Body of pancreas (tissue), 4 donors: Measurements from ENCODE around the gene DNASE1. TPM values are rescaled to one million over a fixed set of nuclear protein-coding genes. Genes with fewer than 3 reads are reported as not detected.

Experiments used
- ATAC-seq: fragments of 150-250 bp; one replicate; pipeline ENCODE4 v1.9.1; 2016
- DNase-seq, 4 donors: peaks; one replicate each; pipeline ENCODE4 v3.0.0-alpha.2; 2019
- H3K27ac ChIP-seq, 4 donors: fragments of 200-600 bp; sonication (generic); 1 replicate in 3 of 4; 2 replicates in 1 of 4; pipeline versions ENCODE4 v1.5.1 to v1.6.1; 2016 to 2019; ENCODE audit warnings: mild to moderate bottlenecking in 1 of 4, mixed read lengths in 1 of 4, moderate library complexity in 1 of 4
- H3K27me3 ChIP-seq, 2 donors: fragments of 200-600 bp; sonication (generic); one replicate each; pipeline ENCODE4 v1.6.0; 2016; ENCODE audit warnings: mild to moderate bottlenecking in 1 of 2
- H3K36me3 ChIP-seq, 2 donors: fragments of 200-600 bp; sonication (generic); replicated peaks in 1 of 2; 2 replicates each; pipeline ENCODE4 v1.5.1; 2016; ENCODE audit warnings: low read depth in 2 of 2; ENCODE audit not compliant: insufficient read depth in 1 of 2
- H3K4me1 ChIP-seq: fragments of 200-600 bp; sonication (generic); one replicate; pipeline ENCODE4 v1.6.0; 2016
- H3K4me3 ChIP-seq, 2 donors: fragments of 200-600 bp; sonication (generic); 1 replicate in 1 of 2; 2 replicates in 1 of 2; pipeline ENCODE4 v1.5.1; 2016 to 2019
- H3K9me3 ChIP-seq, 3 donors: fragments of 200-600 bp; sonication (generic); 1 replicate in 2 of 3; 2 replicates in 1 of 3; pipeline ENCODE4 v1.5.1; 2016
- POLR2A ChIP-seq, 3 donors: fragments of 450-650 bp; IDR thresholded peaks; one replicate each; pipeline ENCODE4 v1.6.1; 2016; ENCODE audit warnings: antibody characterized with exemption in 3 of 3, mild to moderate bottlenecking in 2 of 3
- WGBS, 2 donors: methylation state at CpG; one replicate each; pipeline ENCODE4 v1.1.5; 2017; 5-methylcytosine and 5-hydroxymethylcytosine counted together
- intact Hi-C: fragments of 100-400 bp; cut with DNase I; formaldehyde crosslinking; loops from one replicate; pipeline ENCODE4 v1.15.1; 2023
- total RNA-seq, 2 donors: library from RNA; depleted of rRNA; stranded (reverse); fragments of >200 nt; gene quantifications; one replicate each; pipeline ENCODE4 v1.1.0, GENCODE V29; 2016
- TF ChIP-seq, protein P1 (sequence below), 7 experiments: fragments of 450-650 bp in 4 of 7; fragments of 200-600 bp in 3 of 7; sonication (generic) in 3 of 7; IDR thresholded peaks; one replicate each; pipeline ENCODE4 v1.5.1; 2016 to 2019; ENCODE audit warnings: antibody characterized with exemption in 7 of 7

Gene DNASE1
- total RNA-seq, 2 donors from 2014 or later = 25.9 to 52.7 TPM

DNA sequence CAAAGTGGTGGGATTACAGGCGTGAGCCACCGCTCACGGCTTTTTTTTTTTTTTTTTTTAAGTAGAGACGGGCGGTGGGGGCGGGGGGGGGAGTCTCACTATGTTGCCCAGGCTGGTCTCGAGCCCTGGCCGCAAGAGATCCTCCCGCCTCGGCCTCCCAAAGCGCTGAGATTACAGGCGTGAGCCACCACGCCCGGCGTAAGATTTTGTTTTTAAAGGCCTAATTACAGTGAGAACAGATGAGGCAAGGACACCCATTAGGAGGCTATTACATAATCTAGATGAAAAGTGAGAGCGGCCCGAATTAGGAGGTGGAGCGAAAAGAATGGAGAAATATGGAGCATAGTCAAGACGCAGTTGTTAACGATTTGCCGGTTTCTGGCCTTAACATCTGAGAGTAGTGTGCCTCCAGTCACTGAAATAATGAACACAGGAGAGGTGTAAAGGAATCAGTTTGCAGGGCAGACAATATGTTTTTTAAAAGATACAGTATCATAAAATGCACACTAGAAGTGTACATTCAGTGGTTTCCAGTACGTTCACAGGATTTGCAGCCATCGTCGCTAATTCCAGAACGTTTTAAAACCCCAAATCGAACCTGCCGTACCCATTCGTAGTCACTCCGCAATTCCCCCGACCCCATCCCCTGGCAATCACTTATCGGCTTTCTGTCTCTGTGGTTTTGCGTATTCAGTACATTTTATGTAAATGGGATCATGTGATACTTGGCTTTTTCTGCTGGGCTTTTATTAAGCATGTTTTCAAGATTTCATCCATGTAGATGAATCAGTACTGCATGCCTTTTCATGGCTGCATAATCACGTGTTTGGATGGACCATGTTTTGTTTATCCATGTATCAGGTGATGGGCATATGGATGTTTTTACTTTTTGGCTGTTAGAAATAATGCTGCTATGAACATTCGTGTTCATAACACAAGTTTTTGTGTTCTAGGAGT, 41.7 kb upstream of the DNASE1 start:
- Histone ChIP-seq H3K4me3 (peak overlapping the region in 1 of 2 donors; percentile 83), H3K36me3 (no peaks in the 10 kb centered on the region), H3K27ac (no peak overlapping the region), H3K27me3 (no peaks in the 10 kb centered on the region), H3K4me1 (peaks cover 28% of the 10 kb centered on the region), H3K9me3 (no peaks in the 10 kb centered on the region)
- no peak for TF ChIP-seq POLR2A (IDR thresholded peaks at IDR 0.05)
- TF ChIP-seq, protein P1, sequence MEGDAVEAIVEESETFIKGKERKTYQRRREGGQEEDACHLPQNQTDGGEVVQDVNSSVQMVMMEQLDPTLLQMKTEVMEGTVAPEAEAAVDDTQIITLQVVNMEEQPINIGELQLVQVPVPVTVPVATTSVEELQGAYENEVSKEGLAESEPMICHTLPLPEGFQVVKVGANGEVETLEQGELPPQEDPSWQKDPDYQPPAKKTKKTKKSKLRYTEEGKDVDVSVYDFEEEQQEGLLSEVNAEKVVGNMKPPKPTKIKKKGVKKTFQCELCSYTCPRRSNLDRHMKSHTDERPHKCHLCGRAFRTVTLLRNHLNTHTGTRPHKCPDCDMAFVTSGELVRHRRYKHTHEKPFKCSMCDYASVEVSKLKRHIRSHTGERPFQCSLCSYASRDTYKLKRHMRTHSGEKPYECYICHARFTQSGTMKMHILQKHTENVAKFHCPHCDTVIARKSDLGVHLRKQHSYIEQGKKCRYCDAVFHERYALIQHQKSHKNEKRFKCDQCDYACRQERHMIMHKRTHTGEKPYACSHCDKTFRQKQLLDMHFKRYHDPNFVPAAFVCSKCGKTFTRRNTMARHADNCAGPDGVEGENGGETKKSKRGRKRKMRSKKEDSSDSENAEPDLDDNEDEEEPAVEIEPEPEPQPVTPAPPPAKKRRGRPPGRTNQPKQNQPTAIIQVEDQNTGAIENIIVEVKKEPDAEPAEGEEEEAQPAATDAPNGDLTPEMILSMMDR (IDR thresholded peaks at IDR 0.05) = no peak
- DNase-seq (no peak), ATAC-seq (no peak)
- intact Hi-C loops = no loop called here
- WGBS, 2 donors = 72 to 75% methylated on average over 34 of the region's 34 CpGs

DNA sequence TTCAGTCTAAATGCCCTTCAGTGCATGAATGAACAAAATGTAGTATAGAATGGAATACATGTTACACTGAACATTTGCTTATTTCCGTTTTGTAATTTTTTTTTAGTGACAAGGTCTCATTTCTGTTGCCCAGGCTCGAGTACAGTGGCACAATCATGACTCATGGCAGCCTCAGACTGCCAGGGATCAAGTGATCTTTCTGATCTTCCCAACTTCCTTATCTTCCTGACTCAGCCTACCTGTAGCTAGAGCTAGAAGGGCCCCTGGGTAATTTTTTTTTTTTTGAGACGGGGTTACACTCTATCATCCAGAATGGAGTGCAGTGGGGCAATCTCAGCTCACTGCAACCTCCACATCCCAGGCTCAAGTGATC, 35.7 kb upstream of the DNASE1 start:
- intact Hi-C loops = no loop called here
- DNase-seq = no peak

DNA sequence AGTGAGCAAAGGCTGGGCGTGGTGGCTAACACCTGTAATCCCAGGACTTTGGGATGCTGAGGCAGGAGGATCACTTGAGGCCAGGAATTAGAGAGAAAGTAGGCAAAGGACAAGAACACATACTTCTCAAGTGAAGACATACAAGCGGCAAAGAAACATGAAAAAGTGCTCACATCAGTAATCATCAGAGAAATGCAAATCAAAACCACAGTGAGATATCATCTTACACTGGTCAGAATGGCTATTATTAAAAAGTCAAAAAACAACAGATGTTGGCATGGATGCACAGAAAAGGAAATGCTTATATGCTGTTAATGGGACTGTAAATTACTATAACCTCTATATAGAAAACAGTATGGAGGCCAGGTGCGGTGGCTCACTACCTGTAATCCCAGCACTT, 30.8 kb upstream of the DNASE1 start:
- Histone ChIP-seq H3K4me3 (no peak overlapping the region), H3K9me3 (no peaks in the 10 kb centered on the region), H3K36me3 (no peaks in the 10 kb centered on the region), H3K27me3 (no peaks in the 10 kb centered on the region), H3K4me1 (no peaks in the 10 kb centered on the region), H3K27ac (no peak overlapping the region)
- no peak for ATAC-seq
- 97 to 98% methylated on average over 3 of the region's 3 CpGs for WGBS, 2 donors
- no peak for DNase-seq
- intact Hi-C loops = no loop called here
- no peak for TF ChIP-seq POLR2A (IDR thresholded peaks at IDR 0.05)
- TF ChIP-seq, protein P1 (IDR thresholded peaks at IDR 0.05) = no peak

More for the DNA sequence above, 35.7 kb upstream of the DNASE1 start:
- Histone ChIP-seq H3K27ac (no peak overlapping the region), H3K9me3 (no peaks in the 10 kb centered on the region), H3K36me3 (no peaks in the 10 kb centered on the region), H3K4me1 (no peaks in the 10 kb centered on the region), H3K27me3 (no peaks in the 10 kb centered on the region), H3K4me3 (no peak overlapping the region)
- WGBS, 2 donors = 72 to 85% methylated on average over 3 of the region's 3 CpGs
- no peak for TF ChIP-seq POLR2A (IDR thresholded peaks at IDR 0.05)
- TF ChIP-seq, protein P1 (IDR thresholded peaks at IDR 0.05) = no peak
- no peak for ATAC-seq

DNA sequence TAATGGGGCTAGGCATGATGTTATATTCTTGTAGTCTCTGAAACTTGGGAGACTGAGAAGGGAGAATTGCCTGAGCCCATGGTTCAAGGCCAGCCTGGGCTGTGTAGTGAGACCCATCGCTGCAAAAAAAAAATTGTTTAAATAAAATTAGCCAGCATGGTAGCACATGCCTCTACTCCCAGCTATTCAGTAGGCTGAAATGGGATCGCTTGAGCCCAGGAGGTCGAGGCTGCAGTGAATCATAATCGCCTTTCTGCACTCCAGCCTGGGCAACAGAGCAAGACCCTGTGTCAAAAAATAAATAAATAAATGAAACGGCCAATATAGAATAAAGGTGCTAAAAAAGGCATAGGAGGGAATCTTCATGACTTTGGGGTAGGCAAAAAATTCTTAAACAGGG, 29.2 kb upstream of the DNASE1 start:
- TF ChIP-seq, protein P1 (IDR thresholded peaks at IDR 0.05) = no peak
- TF ChIP-seq POLR2A (IDR thresholded peaks at IDR 0.05) = no peak
- no peak for ATAC-seq
- H3K4me3 ChIP-seq = no peak overlapping the region
- no peaks in the 10 kb centered on the region for H3K4me1 ChIP-seq
- 87 to 89% methylated on average over 5 of the region's 5 CpGs for WGBS, 2 donors
- no peaks in the 10 kb centered on the region for H3K27me3 ChIP-seq
- intact Hi-C loops = no loop called here
- no peak for DNase-seq
- H3K36me3 ChIP-seq = no peaks in the 10 kb centered on the region
- no peak overlapping the region for H3K27ac ChIP-seq
- no peaks in the 10 kb centered on the region for H3K9me3 ChIP-seq
